Testis (tissue), 3 donors: ENCODE data around the gene CCDC134. TPM values are rescaled to one million over a fixed set of nuclear protein-coding genes. Genes with fewer than 3 reads are reported as not detected.

Experiments used
- DNase-seq: peaks from one replicate; pipeline ENCODE4 v3.0.0-alpha.2; 2019
- H3K27ac ChIP-seq, 2 donors: fragments of 200-600 bp; sonication (generic); one replicate each; pipeline ENCODE4 v1.5.1; 2019
- H3K27me3 ChIP-seq: fragments of 200-600 bp; sonication (generic); one replicate; pipeline ENCODE4 v1.5.1; 2019
- H3K36me3 ChIP-seq: fragments of 200-600 bp; sonication (generic); one replicate; pipeline ENCODE4 v1.5.1; 2017; ENCODE audit warnings: low read depth; ENCODE audit errors: missing control alignments
- H3K4me1 ChIP-seq: fragments of 200-600 bp; sonication (generic); one replicate; pipeline ENCODE4 v1.5.1; 2019
- H3K4me3 ChIP-seq, 2 donors: fragments of 200-600 bp; sonication (generic); one replicate each; pipeline ENCODE4 v1.5.1; 2017 to 2019
- H3K9me3 ChIP-seq: fragments of 200-600 bp; sonication (generic); one replicate; pipeline ENCODE4 v1.5.1; 2017
- POLR2A ChIP-seq: fragments of 450-650 bp; IDR thresholded peaks from one replicate; pipeline ENCODE4 v1.6.1; 2017; ENCODE audit warnings: antibody characterized with exemption, mild to moderate bottlenecking, moderate library complexity
- WGBS, 2 donors: methylation state at CpG; one replicate each; pipeline ENCODE4 v1.1.5; 2018; 5-methylcytosine and 5-hydroxymethylcytosine counted together
- intact Hi-C: fragments of 100-400 bp; cut with DNase I; formaldehyde crosslinking; loops from one replicate; pipeline ENCODE4 v1.15.1; 2023; ENCODE audit warnings: low total_unique reads
- polyA plus RNA-seq: library from polyadenylated mRNA; stranded (reverse); fragments of 350-450 nt; fragmentation: Illumina TruSeq; extraction: RNeasy Lipid Tissue Mini Kit (QIAGEN cat#74804); gene quantifications from one replicate; pipeline ENCODE4 v1.2.3, GENCODE V29; 2014; ENCODE audit warnings: low read depth, low replicate concordance; ENCODE audit not compliant: insufficient read depth
- total RNA-seq, 2 donors: library from RNA; depleted of rRNA; stranded (reverse); fragments of >200 nt; gene quantifications; one replicate each; pipeline ENCODE4 v1.2.3, GENCODE V29; 2016
- TF ChIP-seq, protein P1 (sequence below), 3 experiments: fragments of 450-650 bp in 2 of 3; fragments of 200-600 bp in 1 of 3; sonication (generic) in 1 of 3; IDR thresholded peaks; one replicate each; pipeline ENCODE4 v1.5.1; 2016 to 2019; ENCODE audit warnings: antibody characterized with exemption in 3 of 3, mild to moderate bottlenecking in 2 of 3, moderate library complexity in 1 of 3

Gene CCDC134
- total and polyA plus RNA-seq, 3 donors from 2014 or later = 12.8 to 20.8 (median 15.6) TPM

GRCh38 chr22:41772198-41772597 lies 28.3 kb upstream of the CCDC134 start:
- DNase-seq = no peak
- no peak overlapping the region for H3K4me3 ChIP-seq
- H3K9me3 ChIP-seq = no peaks in the 10 kb centered on the region
- intact Hi-C loops = no loop called here
- H3K36me3 ChIP-seq = no peaks in the 10 kb centered on the region
- no peaks in the 10 kb centered on the region for H3K27me3 ChIP-seq
- WGBS, 2 donors = 96% methylated on average over 4 of the region's 4 CpGs
- TF ChIP-seq, protein P1, sequence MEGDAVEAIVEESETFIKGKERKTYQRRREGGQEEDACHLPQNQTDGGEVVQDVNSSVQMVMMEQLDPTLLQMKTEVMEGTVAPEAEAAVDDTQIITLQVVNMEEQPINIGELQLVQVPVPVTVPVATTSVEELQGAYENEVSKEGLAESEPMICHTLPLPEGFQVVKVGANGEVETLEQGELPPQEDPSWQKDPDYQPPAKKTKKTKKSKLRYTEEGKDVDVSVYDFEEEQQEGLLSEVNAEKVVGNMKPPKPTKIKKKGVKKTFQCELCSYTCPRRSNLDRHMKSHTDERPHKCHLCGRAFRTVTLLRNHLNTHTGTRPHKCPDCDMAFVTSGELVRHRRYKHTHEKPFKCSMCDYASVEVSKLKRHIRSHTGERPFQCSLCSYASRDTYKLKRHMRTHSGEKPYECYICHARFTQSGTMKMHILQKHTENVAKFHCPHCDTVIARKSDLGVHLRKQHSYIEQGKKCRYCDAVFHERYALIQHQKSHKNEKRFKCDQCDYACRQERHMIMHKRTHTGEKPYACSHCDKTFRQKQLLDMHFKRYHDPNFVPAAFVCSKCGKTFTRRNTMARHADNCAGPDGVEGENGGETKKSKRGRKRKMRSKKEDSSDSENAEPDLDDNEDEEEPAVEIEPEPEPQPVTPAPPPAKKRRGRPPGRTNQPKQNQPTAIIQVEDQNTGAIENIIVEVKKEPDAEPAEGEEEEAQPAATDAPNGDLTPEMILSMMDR (IDR thresholded peaks at IDR 0.05) = no peak
- TF ChIP-seq POLR2A = no peak
- no peaks in the 10 kb centered on the region for H3K4me1 ChIP-seq
- H3K27ac ChIP-seq = no peak overlapping the region

GRCh38 chr22:41772645-41773044 lies 27.8 kb upstream of the CCDC134 start:
- DNase-seq = no peak
- no peak overlapping the region for H3K4me3 ChIP-seq
- no peaks in the 10 kb centered on the region for H3K9me3 ChIP-seq
- no peaks in the 10 kb centered on the region for H3K36me3 ChIP-seq
- no peaks in the 10 kb centered on the region for H3K4me1 ChIP-seq
- no peak overlapping the region for H3K27ac ChIP-seq
- intact Hi-C loops = no loop called here
- H3K27me3 ChIP-seq = no peaks in the 10 kb centered on the region
- TF ChIP-seq, protein P1 (IDR thresholded peaks at IDR 0.05) = no peak
- TF ChIP-seq POLR2A = no peak

GRCh38 chr22:41775338-41775737 lies 25.1 kb upstream of the CCDC134 start:
- no peak for TF ChIP-seq POLR2A
- TF ChIP-seq, protein P1 (IDR thresholded peaks at IDR 0.05) = no peak
- no peak for DNase-seq
- H3K9me3 ChIP-seq = no peaks in the 10 kb centered on the region
- 89 to 98% methylated on average over 5 of the region's 5 CpGs for WGBS, 2 donors
- H3K36me3 ChIP-seq = no peaks in the 10 kb centered on the region
- H3K27me3 ChIP-seq = no peaks in the 10 kb centered on the region
- H3K27ac ChIP-seq = no peak overlapping the region
- intact Hi-C loops = no loop called here
- no peak overlapping the region for H3K4me3 ChIP-seq
- H3K4me1 ChIP-seq = no peaks in the 10 kb centered on the region

- Histone ChIP-seq H3K9me3 (no peaks in the 10 kb centered on the region), H3K27ac (no peak overlapping the region), H3K27me3 (no peaks in the 10 kb centered on the region), H3K4me3 (no peak overlapping the region), H3K36me3 (no peaks in the 10 kb centered on the region), H3K4me1 (no peaks in the 10 kb centered on the region)
- intact Hi-C loops = no loop called here
- DNase-seq = no peak
- 69 to 74% methylated on average over 4 of the region's 4 CpGs for WGBS, 2 donors
- no peak for TF ChIP-seq POLR2A
- TF ChIP-seq, protein P1 (IDR thresholded peaks at IDR 0.05) = no peak
Observed at GRCh38 chr22:41775976-41776375, 24.5 kb upstream of the CCDC134 start.

DNA sequence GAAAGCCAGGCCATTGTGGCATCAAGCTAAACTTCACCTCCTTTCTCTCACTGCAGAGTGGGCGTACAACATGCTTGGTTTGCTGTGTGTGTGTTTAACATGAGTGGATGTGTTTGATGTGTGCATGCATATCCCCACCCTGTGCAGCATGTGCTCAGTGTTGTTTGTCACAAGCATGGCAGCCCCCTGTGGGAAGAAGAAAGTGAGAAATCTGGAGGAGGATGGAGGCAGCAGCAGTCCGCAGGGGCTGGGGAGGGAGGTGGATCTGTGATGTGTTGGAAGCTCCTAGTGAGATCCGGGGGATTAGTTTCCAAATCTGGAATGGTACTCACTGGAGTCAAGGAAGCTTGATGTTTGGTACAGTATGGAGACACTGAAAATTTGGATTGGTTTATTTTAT lies 24.1 kb upstream of the CCDC134 start:
- intact Hi-C loops = no loop called here
- H3K4me3 ChIP-seq = no peak overlapping the region
- H3K36me3 ChIP-seq = no peaks in the 10 kb centered on the region
- no peaks in the 10 kb centered on the region for H3K27me3 ChIP-seq
- no peak overlapping the region for H3K27ac ChIP-seq
- no peak for TF ChIP-seq POLR2A
- TF ChIP-seq, protein P1 (IDR thresholded peaks at IDR 0.05) = no peak
- no peaks in the 10 kb centered on the region for H3K9me3 ChIP-seq
- DNase-seq = no peak
- H3K4me1 ChIP-seq = no peaks in the 10 kb centered on the region
- 87 to 94% methylated on average over 3 of the region's 3 CpGs for WGBS, 2 donors
